Heart left ventricle (tissue), 13 donors: ENCODE results near the gene MEIS2.

Experiments used
- CTCF ChIP-seq, 12 donors: fragments of 200-600 bp; sonication (generic) in 4 of 12; IDR thresholded peaks; one replicate each; pipeline versions ENCODE4 v1.5.0 to v1.8.0; 2018 to 2022; ENCODE audit warnings: antibody characterized with exemption in 12 of 12, mild to moderate bottlenecking in 5 of 12
- POLR2A ChIP-seq, 2 donors: fragments of 450-650 bp; IDR thresholded peaks; one replicate each; pipeline ENCODE4 v1.6.1; 2017; ENCODE audit warnings: antibody characterized with exemption in 2 of 2, mild to moderate bottlenecking in 2 of 2, moderate library complexity in 2 of 2
- donor health status: ischemic (EF 13 %, LVEDD 7.1; RV severe dilation, severe dysfunction).
- donor health status: DM: no; HTN: yes; CAD: no.
- donor health status: DM: no; HTN: no; CAD: no.
- donor health status: ischemic (EF 25% LVEDD 6.9; RV normal size, moderate dysfunction).
- donor health status: ischemic (EF 25% LVEDD 5.7; RV mildly dilated, moderate dysfunction).
- donor health status: ischemic (EF 35%, LVEDD 5.7; RV mildly dilated, moderate dysfunction).
- donor health status: nonischemic (EF 11% LVEDD 7.7; RV severe dilation, severe dysfunction).
- donor health status: DM: yes; HTN: yes; CAD: no.
- donor health status: PGD.
- donor health status: ischemic (EF 29% LVEDD 5.4; RV normal size, mild dysfunction).
- donor health status: nonischemic (EF 23%, LVEDD 6.1; RV moderate dilation, normal function).

DNA sequence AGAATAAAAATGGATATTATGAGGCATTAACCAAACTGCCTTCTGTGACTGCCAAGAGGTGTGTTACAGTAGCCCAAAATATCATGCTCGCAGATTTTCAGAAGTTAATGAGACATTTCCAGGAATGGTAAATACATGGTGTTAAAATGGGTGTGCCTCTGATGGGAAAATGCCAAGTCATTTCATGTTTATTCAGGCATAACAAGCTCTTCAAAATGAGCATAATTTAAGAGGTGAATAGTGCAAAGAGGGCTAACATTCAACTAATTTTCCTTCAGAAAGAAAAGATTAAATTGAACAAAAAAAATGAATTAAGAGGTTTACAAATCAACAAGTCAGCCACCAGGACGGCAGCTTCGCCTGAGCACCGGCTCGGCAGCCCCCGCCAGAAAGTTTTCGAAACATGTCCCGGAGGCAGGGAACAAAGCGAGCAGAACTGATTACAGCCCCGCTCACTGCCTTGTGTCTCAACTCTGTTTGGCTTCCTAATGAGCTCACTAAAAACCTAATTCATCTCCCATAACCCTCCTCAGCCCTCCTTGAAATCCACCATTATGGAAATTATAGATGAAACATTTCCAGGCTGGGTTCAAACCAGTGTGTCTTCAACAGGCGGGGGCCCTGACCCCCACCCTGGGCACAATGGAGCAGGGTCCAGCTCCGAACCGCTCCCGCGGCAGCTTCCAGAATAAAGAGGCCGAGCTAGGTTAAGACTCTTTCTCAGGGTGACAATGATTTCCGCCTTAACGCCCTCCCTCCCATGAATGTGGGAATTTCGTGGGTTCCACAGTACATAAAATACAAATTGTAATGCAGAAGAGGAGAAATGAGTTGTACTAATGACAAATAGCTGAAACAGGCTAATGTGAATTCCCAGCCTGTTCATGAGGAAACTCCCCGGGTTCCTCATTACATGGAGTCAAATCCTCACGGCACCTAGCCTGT, 43.9 kb downstream of the MEIS2 start:
- no peak for TF ChIP-seq CTCF (IDR thresholded peaks at IDR 0.05)
- no peak for TF ChIP-seq POLR2A (IDR thresholded peaks at IDR 0.05)
